ENCODE results near the gene PDCD1. TPM values are rescaled to one million over a fixed set of nuclear protein-coding genes. Genes with fewer than 3 reads are reported as not detected.

The PDCD1 gene
- total and polyA plus RNA-seq, 2 of the 8 experiments (the other 6 are each of a cell fraction or from before 2014, with no cell fraction given) = 0.48 to 1.1 TPM

DNA sequence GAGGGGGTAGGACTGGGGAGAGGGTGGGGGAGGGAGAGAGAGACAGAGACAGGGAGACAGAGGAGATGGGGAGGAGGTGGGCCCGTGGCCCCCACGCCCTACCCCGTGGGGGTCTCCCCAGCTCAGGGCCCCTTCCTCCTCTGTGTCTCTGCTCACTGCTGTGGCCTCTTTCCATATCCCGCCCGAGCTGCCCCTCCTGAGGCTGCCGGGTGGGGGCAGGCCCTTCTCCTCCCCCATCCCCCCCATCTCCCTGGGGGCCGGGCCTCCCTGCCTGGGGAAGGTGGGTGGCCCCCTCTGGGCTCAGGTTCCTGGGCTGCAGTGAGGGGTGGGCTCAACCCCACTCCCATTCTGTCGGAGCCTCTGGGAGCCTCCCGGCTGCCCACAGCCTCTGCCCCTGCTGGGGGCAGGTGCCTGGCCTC lies 332 bp upstream of the PDCD1 start (continued):
- TF ChIP-seq CHD7 (IDR thresholded peaks at IDR 0.05; ENCODE audit: insufficient replicate concordance, low read length) = no peak
- TF ChIP-seq CEBPB (IDR thresholded peaks at IDR 0.05; ENCODE audit: low read depth, low read length) = no peak
- no peak for TF ChIP-seq RNF2 (IDR thresholded peaks at IDR 0.05; ENCODE audit: borderline replicate concordance, low read depth, low read length, missing control alignments, poor library complexity, severe bottlenecking)
- TF ChIP-seq TBP (IDR thresholded peaks at IDR 0.05; ENCODE audit: low read depth, low read length) = no peak
- TF ChIP-seq, protein P1, sequence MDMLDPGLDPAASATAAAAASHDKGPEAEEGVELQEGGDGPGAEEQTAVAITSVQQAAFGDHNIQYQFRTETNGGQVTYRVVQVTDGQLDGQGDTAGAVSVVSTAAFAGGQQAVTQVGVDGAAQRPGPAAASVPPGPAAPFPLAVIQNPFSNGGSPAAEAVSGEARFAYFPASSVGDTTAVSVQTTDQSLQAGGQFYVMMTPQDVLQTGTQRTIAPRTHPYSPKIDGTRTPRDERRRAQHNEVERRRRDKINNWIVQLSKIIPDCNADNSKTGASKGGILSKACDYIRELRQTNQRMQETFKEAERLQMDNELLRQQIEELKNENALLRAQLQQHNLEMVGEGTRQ (IDR thresholded peaks at IDR 0.05; ENCODE audit: low read length) = no peak

All from H1 (cell line).